Endothelial cell (in vitro differentiated cells): ENCODE measurements around the gene C18orf32. TPM values are rescaled to one million over a fixed set of nuclear protein-coding genes. Genes with fewer than 3 reads are reported as not detected.

Source experiments
- DNase-seq: peaks from one replicate; pipeline ENCODE4 v3.0.0; 2021; ENCODE audit warnings: low spot score
- H3K27ac Mint-ChIP-seq: one replicate; pipeline ENCODE4 v1.8.0; 2021; ENCODE audit warnings: mixed read lengths, inconsistent platforms; ENCODE audit not compliant: unreplicated experiment
- H3K27me3 Mint-ChIP-seq: one replicate; pipeline ENCODE4 v1.8.0; 2021; ENCODE audit warnings: mild to moderate bottlenecking, moderate library complexity, mixed read lengths, inconsistent platforms; ENCODE audit not compliant: unreplicated experiment
- H3K36me3 Mint-ChIP-seq: one replicate; pipeline ENCODE4 v1.8.0; 2021; ENCODE audit warnings: mild to moderate bottlenecking, low read depth, mixed read lengths, inconsistent platforms; ENCODE audit not compliant: unreplicated experiment
- H3K4me1 Mint-ChIP-seq: one replicate; pipeline ENCODE4 v1.8.0; 2021; ENCODE audit warnings: mild to moderate bottlenecking, mixed read lengths, inconsistent platforms; ENCODE audit not compliant: unreplicated experiment
- H3K4me3 Mint-ChIP-seq: one replicate; pipeline ENCODE4 v1.8.0; 2021; ENCODE audit warnings: mild to moderate bottlenecking, mixed read lengths, inconsistent platforms; ENCODE audit not compliant: unreplicated experiment
- H3K9me3 Mint-ChIP-seq: one replicate; pipeline ENCODE4 v1.8.0; 2021; ENCODE audit warnings: mixed read lengths, inconsistent platforms; ENCODE audit not compliant: unreplicated experiment
- CTCF ChIP-seq: fragments of 200-600 bp; sonication (generic); IDR thresholded peaks from one replicate; pipeline ENCODE4 v1.5.0; 2021; ENCODE audit warnings: antibody characterized with exemption; ENCODE audit not compliant: unreplicated experiment
- total RNA-seq: library from RNA; stranded (reverse); fragmentation: NEBNext Ultra II Directional; extraction: Animal tissue kit (Norgen Biotek cat#: 25700); gene quantifications from one replicate; pipeline ENCODE4 v1.2.1, GENCODE V29; 2021; ENCODE audit not compliant: unreplicated experiment

Gene C18orf32
- total RNA-seq, 1 donor from 2014 or later: 33.2 TPM

- H3K36me3 Mint-ChIP-seq: peaks cover 32% of the 10 kb centered on the region
- peak within 1 kb of the TSS; percentile 100 for H3K4me3 Mint-ChIP-seq
- peak within 1 kb of the TSS; percentile 100 for H3K27ac Mint-ChIP-seq
- H3K9me3 Mint-ChIP-seq: no peaks in the 10 kb centered on the region
- H3K4me1 Mint-ChIP-seq: peaks cover 34% of the 10 kb centered on the region
- peak; percentile 81 for DNase-seq
- peaks cover 2% of the 10 kb centered on the region for H3K27me3 Mint-ChIP-seq
- no peak for TF ChIP-seq CTCF
Observed at GRCh38 chr18:49491857-49492693, 5.0 kb upstream of the C18orf32 start, which contains the start of gene RPL17. TSS of gene RPL17 (minus strand) at chr18:49492465.

GRCh38 chr18:49491534-49491856 is 4.5 kb upstream of the C18orf32 start:
- no peaks in the 10 kb centered on the region for H3K9me3 Mint-ChIP-seq
- peaks cover 34% of the 10 kb centered on the region for H3K36me3 Mint-ChIP-seq
- H3K27ac Mint-ChIP-seq: peak overlapping the region; percentile 100
- no peak for DNase-seq
- peaks cover 5% of the 10 kb centered on the region for H3K27me3 Mint-ChIP-seq
- no peak for TF ChIP-seq CTCF
- peaks cover 37% of the 10 kb centered on the region for H3K4me1 Mint-ChIP-seq
- H3K4me3 Mint-ChIP-seq: peak overlapping the region; percentile 100

- H3K4me3 Mint-ChIP-seq: peak overlapping the region; percentile 100
- peak overlapping the region; percentile 64 for H3K27ac Mint-ChIP-seq
- peaks cover 43% of the 10 kb centered on the region for H3K4me1 Mint-ChIP-seq
- peaks cover 35% of the 10 kb centered on the region for H3K36me3 Mint-ChIP-seq
- H3K9me3 Mint-ChIP-seq: no peaks in the 10 kb centered on the region
- DNase-seq: no peak
- no peak for TF ChIP-seq CTCF
- H3K27me3 Mint-ChIP-seq: peaks cover 6% of the 10 kb centered on the region
Observed at GRCh38 chr18:49490246-49490762, 3.3 kb upstream of the C18orf32 start.

- Mint-ChIP-seq H3K4me3 (peak overlapping the region; percentile 98), H3K9me3 (no peaks in the 10 kb centered on the region), H3K27me3 (peaks cover 6% of the 10 kb centered on the region), H3K4me1 (peaks cover 39% of the 10 kb centered on the region), H3K36me3 (peaks cover 43% of the 10 kb centered on the region), H3K27ac (peak overlapping the region; percentile 86)
- no peak for DNase-seq
- TF ChIP-seq CTCF: no peak
Observed at GRCh38 chr18:49487711-49488310, 777 bp upstream of the C18orf32 start.

GRCh38 chr18:49486606-49486952 is 455 bp downstream of the C18orf32 start:
- H3K9me3 Mint-ChIP-seq: no peaks in the 10 kb centered on the region
- H3K4me3 Mint-ChIP-seq: peak overlapping the region; percentile 98
- peak overlapping the region; percentile 97 for H3K27ac Mint-ChIP-seq
- H3K4me1 Mint-ChIP-seq: peaks cover 35% of the 10 kb centered on the region
- TF ChIP-seq CTCF: no peak
- DNase-seq: no peak
- peaks cover 39% of the 10 kb centered on the region for H3K36me3 Mint-ChIP-seq
- H3K27me3 Mint-ChIP-seq: peaks cover 6% of the 10 kb centered on the region
